K562 (cell line): ENCODE data around the gene SLC25A18. TPM values are rescaled to one million over a fixed set of nuclear protein-coding genes. Genes with fewer than 3 reads are reported as not detected.

Source experiments
- CBX2 ChIP-seq: fragments of 200-600 bp; sonication (generic); IDR thresholded peaks from one replicate; pipeline ENCODE4 v1.6.1; 2012; ENCODE audit warnings: mild to moderate bottlenecking, low read length, inconsistent platforms; ENCODE audit not compliant: insufficient read depth, poor library complexity, severe bottlenecking
- HDGF ChIP-seq: fragments of 450-650 bp; IDR thresholded peaks from 2 replicates; pipeline ENCODE4 v1.6.1; 2016
- NEUROD1 ChIP-seq: fragments of 150-350 bp; IDR thresholded peaks from 2 replicates; pipeline ENCODE4 v1.6.1; 2014; ENCODE audit warnings: borderline replicate concordance, low read length, low read depth; ENCODE audit not compliant: partially characterized antibody
- NFYB ChIP-seq: IDR thresholded peaks from 2 replicates; pipeline ENCODE4 v1.6.1; 2011; ENCODE audit warnings: mild to moderate bottlenecking, moderate library complexity; ENCODE audit not compliant: insufficient read length; ENCODE audit errors: extremely low read depth
- NRF1 ChIP-seq, 2 experiments: fragments of 450-650 bp; IDR thresholded peaks in 1 of 2; conservative IDR thresholded peaks in 1 of 2; 2 replicates each; pipeline ENCODE4 v1.6.1; 2014; ENCODE audit warnings: mild to moderate bottlenecking in 2 of 2
- SMAD4 ChIP-seq: fragments of 250-450 bp; sonication (Bioruptor Pico); conservative IDR thresholded peaks from 2 replicates; pipeline ENCODE4 v1.8.0; 2021; ENCODE audit warnings: inconsistent platforms, mild to moderate bottlenecking, moderate library complexity
- SRF ChIP-seq, 2 experiments: fragments of 250-450, 450-650 bp in 1 of 2; sonication (Bioruptor Pico) in 1 of 2; sonication (generic) in 1 of 2; formaldehyde crosslinking; IDR thresholded peaks; 2 replicates each; pipeline versions ENCODE4 v1.5.0 to v1.5.1; 2020 to 2022; ENCODE audit warnings: mild to moderate bottlenecking in 1 of 2, missing genetic modification reagents in 1 of 2
- SRSF7 ChIP-seq: fragments of 200-400 bp; formaldehyde crosslinking; optimal IDR thresholded peaks from 2 replicates; pipeline ENCODE3; 2017; ENCODE audit warnings: mild to moderate bottlenecking, low read depth, low read length
- YY1 ChIP-seq, 3 experiments: IDR thresholded peaks; 2 replicates each; pipeline ENCODE4 v1.6.1; 2011; ENCODE audit warnings: low read length in 2 of 3, mild to moderate bottlenecking in 2 of 3, moderate library complexity in 2 of 3, borderline replicate concordance in 1 of 3, control low read depth in 1 of 3, low read depth in 1 of 3; ENCODE audit not compliant: insufficient read depth in 3 of 3, insufficient replicate concordance in 2 of 3, control insufficient read depth in 1 of 3, insufficient read length in 1 of 3; ENCODE audit errors: extremely low read depth in 1 of 3
- ZFP30 ChIP-seq: fragments of 250-450 bp; sonication (Bioruptor Pico); IDR thresholded peaks from 2 replicates; pipeline ENCODE4 v1.8.0; 2022; ENCODE audit warnings: moderate library complexity, mild to moderate bottlenecking, inconsistent platforms, borderline replicate concordance
- ZNF143 ChIP-seq: sonication (generic); formaldehyde crosslinking; IDR thresholded peaks from 2 replicates; pipeline ENCODE4 v1.9.0; 2022; ENCODE audit warnings: mild to moderate bottlenecking, missing genetic modification reagents
- ZNF354B ChIP-seq: fragments of 250-450 bp; sonication (Bioruptor Pico); IDR thresholded peaks from 2 replicates; pipeline ENCODE4 v1.4.0; 2020
- ZNF436 ChIP-seq: fragments of 250-450, 450-650 bp; sonication (Bioruptor Pico); formaldehyde crosslinking; IDR thresholded peaks from 2 replicates; pipeline ENCODE4 v1.7.0; 2020; ENCODE audit warnings: mild to moderate bottlenecking
- ZNF507 ChIP-seq: conservative IDR thresholded peaks from 2 replicates; pipeline ENCODE4 v1.6.1; 2017; ENCODE audit warnings: missing genetic modification characterization, missing compliant biosample characterization
- ZNF707 ChIP-seq: fragments of 250-450 bp; sonication (Bioruptor Pico); conservative IDR thresholded peaks from 2 replicates; pipeline ENCODE4 v1.8.0; 2022; ENCODE audit warnings: inconsistent platforms, mild to moderate bottlenecking, moderate library complexity
- polyA plus RNA-seq, 8 experiments: library from polyadenylated mRNA; depleted of rRNA in 4 of 8; stranded (reverse) in 5 of 8; unstranded in 3 of 8; fragments of >200 nt; fragmentation: Nextera tagmentation in 2 of 8; fragmentation: Illumina TruSeq in 1 of 8; extraction: Ambion mirVana in 2 of 8; extraction: Trizol in 1 of 8; gene quantifications; 2 replicates each; pipeline versions ENCODE4 v1.2.1 to v1.2.3, GENCODE V29; 2011 to 2014; ENCODE audit warnings: inconsistent platforms in 1 of 8, missing spikeins in 1 of 8
- total RNA-seq, 7 experiments: library from RNA; depleted of rRNA in 6 of 7; stranded (reverse); fragments of >200 nt in 6 of 7; fragmentation: Illumina TruSeq in 2 of 7; extraction: Trizol in 2 of 7; gene quantifications; 2 replicates each; pipeline versions ENCODE4 v1.2.1 to v1.2.3, GENCODE V29; 2011 to 2021; ENCODE audit warnings: low replicate concordance in 1 of 7
- TF ChIP-seq, protein P1 (sequence below): fragments of 150-350 bp; conservative IDR thresholded peaks from 2 replicates; pipeline ENCODE4 v1.6.1; 2014; ENCODE audit warnings: low read length
- TF ChIP-seq, protein P2 (sequence below): fragments of 450-650 bp; IDR thresholded peaks from 2 replicates; pipeline ENCODE4 v1.6.1; 2016; ENCODE audit warnings: antibody characterized with exemption
- TF ChIP-seq, protein P3 (sequence below): fragments of 250-450 bp; sonication (Bioruptor Pico); IDR thresholded peaks from 2 replicates; pipeline ENCODE4 v1.5.0; 2020; ENCODE audit warnings: mild to moderate bottlenecking, borderline replicate concordance
- TF ChIP-seq, protein P4 (sequence below): fragments of 250-450 bp; sonication (Bioruptor Pico); IDR thresholded peaks from 2 replicates; pipeline ENCODE4 v1.4.0; 2020; ENCODE audit warnings: mild to moderate bottlenecking

The SLC25A18 gene
- total and polyA plus RNA-seq, 9 of the 15 experiments (the other 6 are each of a cell fraction or from before 2014, with no cell fraction given) = 0.04 TPM; not detected in 8

DNA sequence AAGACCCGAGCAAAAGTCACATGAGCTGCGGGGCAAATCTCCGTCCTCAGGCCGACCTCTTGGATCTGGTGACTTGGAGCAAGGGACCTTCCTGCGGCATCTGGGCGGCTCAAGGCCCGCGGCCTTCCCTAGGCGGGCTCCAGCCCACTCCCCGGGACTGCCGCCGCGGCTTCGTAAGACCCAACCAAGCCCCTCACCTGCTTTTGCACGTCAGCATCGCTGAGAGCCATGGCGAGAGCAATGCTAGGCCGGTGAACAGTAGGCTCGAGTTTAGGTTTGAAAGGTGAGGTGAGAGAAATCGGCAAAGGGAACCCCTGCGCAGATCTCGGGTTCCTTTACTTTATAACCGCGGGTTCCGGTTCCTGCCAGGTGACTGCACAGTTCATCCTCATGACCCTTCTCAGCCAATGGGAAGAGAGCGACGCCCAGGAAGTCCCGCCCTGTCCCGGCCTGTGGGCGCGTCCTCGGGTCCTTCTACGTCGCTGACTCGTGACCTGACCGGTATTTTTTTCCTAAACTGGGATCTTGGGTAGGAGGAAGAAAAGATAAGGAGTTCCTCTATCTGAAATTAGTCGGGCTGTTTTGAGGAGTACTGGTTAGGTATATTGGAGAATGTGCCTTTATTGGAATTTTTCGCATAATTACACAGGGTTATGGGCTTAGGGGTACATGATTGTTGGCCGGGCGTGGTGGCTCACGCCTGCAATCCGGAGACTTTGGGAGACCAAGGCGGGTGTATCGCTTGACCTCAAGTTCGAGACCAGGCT lies 65.3 kb downstream of the SLC25A18 start, which contains the start of gene ATP6V1E1 (continued):
- TF ChIP-seq, protein P1, sequence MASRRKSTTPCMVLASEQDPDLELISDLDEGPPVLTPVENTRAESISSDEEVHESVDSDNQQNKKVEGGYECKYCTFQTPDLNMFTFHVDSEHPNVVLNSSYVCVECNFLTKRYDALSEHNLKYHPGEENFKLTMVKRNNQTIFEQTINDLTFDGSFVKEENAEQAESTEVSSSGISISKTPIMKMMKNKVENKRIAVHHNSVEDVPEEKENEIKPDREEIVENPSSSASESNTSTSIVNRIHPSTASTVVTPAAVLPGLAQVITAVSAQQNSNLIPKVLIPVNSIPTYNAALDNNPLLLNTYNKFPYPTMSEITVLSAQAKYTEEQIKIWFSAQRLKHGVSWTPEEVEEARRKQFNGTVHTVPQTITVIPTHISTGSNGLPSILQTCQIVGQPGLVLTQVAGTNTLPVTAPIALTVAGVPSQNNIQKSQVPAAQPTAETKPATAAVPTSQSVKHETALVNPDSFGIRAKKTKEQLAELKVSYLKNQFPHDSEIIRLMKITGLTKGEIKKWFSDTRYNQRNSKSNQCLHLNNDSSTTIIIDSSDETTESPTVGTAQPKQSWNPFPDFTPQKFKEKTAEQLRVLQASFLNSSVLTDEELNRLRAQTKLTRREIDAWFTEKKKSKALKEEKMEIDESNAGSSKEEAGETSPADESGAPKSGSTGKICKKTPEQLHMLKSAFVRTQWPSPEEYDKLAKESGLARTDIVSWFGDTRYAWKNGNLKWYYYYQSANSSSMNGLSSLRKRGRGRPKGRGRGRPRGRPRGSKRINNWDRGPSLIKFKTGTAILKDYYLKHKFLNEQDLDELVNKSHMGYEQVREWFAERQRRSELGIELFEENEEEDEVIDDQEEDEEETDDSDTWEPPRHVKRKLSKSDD = no peak
- TF ChIP-seq, protein P2, sequence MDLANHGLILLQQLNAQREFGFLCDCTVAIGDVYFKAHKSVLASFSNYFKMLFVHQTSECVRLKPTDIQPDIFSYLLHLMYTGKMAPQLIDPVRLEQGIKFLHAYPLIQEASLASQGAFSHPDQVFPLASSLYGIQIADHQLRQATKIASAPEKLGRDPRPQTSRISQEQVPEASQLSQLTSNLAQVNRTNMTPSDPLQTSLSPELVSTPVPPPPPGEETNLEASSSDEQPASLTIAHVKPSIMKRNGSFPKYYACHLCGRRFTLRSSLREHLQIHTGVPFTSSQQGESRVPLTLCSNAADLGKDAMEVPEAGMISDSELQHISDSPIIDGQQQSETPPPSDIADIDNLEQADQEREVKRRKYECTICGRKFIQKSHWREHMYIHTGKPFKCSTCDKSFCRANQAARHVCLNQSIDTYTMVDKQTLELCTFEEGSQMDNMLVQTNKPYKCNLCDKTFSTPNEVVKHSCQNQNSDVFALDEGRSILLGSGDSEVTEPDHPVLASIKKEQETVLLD = no peak
- TF ChIP-seq NFYB (peak; percentile 95), ZNF354B (CRISPR knock-in tag) (no peak), NEUROD1 (no peak), ZNF436 (no peak), SRF (CRISPR knock-in tag; IDR thresholded peaks at IDR 0.05) (no peak), YY1 (IDR thresholded peaks at IDR 0.05; ENCODE audit: borderline replicate concordance in 1 of 3, control insufficient read depth in 1 of 3, extremely low read depth in 1 of 3, insufficient read depth in 3 of 3, insufficient read length in 1 of 3, insufficient replicate concordance in 2 of 3, low read depth in 1 of 3, low read length in 2 of 3) (no peak), CBX2 (no peak), HDGF (no peak), SMAD4 (no peak), ZNF143 (no peak), ZNF507 (tag) (no peak), NRF1 (conservative IDR thresholded peaks at IDR 0.05 in 1 of 2, IDR thresholded peaks at IDR 0.05 in 1 of 2) (peak; percentile 84 to 85), ZNF707 (no peak), ZFP30 (CRISPR knock-in tag) (no peak), SRSF7 (no peak)
- TF ChIP-seq, protein P3, sequence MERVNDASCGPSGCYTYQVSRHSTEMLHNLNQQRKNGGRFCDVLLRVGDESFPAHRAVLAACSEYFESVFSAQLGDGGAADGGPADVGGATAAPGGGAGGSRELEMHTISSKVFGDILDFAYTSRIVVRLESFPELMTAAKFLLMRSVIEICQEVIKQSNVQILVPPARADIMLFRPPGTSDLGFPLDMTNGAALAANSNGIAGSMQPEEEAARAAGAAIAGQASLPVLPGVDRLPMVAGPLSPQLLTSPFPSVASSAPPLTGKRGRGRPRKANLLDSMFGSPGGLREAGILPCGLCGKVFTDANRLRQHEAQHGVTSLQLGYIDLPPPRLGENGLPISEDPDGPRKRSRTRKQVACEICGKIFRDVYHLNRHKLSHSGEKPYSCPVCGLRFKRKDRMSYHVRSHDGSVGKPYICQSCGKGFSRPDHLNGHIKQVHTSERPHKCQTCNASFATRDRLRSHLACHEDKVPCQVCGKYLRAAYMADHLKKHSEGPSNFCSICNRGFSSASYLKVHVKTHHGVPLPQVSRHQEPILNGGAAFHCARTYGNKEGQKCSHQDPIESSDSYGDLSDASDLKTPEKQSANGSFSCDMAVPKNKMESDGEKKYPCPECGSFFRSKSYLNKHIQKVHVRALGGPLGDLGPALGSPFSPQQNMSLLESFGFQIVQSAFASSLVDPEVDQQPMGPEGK (CRISPR knock-in tag) = no peak
- TF ChIP-seq, protein P4, sequence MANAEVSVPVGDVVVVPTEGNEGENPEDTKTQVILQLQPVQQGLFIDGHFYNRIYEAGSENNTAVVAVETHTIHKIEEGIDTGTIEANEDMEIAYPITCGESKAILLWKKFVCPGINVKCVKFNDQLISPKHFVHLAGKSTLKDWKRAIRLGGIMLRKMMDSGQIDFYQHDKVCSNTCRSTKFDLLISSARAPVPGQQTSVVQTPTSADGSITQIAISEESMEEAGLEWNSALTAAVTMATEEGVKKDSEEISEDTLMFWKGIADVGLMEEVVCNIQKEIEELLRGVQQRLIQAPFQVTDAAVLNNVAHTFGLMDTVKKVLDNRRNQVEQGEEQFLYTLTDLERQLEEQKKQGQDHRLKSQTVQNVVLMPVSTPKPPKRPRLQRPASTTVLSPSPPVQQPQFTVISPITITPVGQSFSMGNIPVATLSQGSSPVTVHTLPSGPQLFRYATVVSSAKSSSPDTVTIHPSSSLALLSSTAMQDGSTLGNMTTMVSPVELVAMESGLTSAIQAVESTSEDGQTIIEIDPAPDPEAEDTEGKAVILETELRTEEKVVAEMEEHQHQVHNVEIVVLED (CRISPR knock-in tag) = 0 out of 2 replicates have a peak, but pooled peaks have one; percentile 4
